Measurements from ENCODE around the gene ST8SIA1.

Gene ST8SIA1

DNA sequence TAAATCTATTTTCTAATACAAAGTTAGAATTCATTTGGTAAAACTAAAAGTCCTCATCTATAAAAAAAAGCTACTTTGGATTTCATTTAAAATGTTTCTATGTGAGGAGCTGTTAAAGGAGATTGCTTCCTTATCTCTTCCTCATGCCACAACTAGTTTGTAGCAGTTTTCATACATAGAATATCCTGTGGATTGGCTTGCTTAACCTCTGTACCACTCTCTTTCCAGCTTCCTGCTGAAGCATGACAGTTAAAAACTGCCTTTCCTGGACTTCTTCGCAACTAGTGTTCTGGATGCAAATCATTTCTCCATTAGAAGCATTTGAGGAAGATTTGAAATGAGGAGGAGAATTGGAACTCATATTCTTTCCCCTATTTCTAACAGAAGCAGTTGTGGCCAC is 49.6 kb downstream of the ST8SIA1 start:
- no peak for DNase-seq (ENCODE audit: low read depth in 1 of 2, low spot score in 1 of 2)
- TF ChIP-seq POLR2AphosphoS5 (IDR thresholded peaks at IDR 0.05; ENCODE audit: low read depth) = no peak
- TF ChIP-seq GABPA (IDR thresholded peaks at IDR 0.05; ENCODE audit: low read depth) = no peak
- no peak for TF ChIP-seq REST (IDR thresholded peaks at IDR 0.05; ENCODE audit: insufficient replicate concordance, low read depth)
- TF ChIP-seq, protein P1, sequence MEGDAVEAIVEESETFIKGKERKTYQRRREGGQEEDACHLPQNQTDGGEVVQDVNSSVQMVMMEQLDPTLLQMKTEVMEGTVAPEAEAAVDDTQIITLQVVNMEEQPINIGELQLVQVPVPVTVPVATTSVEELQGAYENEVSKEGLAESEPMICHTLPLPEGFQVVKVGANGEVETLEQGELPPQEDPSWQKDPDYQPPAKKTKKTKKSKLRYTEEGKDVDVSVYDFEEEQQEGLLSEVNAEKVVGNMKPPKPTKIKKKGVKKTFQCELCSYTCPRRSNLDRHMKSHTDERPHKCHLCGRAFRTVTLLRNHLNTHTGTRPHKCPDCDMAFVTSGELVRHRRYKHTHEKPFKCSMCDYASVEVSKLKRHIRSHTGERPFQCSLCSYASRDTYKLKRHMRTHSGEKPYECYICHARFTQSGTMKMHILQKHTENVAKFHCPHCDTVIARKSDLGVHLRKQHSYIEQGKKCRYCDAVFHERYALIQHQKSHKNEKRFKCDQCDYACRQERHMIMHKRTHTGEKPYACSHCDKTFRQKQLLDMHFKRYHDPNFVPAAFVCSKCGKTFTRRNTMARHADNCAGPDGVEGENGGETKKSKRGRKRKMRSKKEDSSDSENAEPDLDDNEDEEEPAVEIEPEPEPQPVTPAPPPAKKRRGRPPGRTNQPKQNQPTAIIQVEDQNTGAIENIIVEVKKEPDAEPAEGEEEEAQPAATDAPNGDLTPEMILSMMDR (IDR thresholded peaks at IDR 0.05; ENCODE audit: insufficient read depth, low read length) = no peak
- no peak for TF ChIP-seq SPI1 (IDR thresholded peaks at IDR 0.05; ENCODE audit: borderline replicate concordance, low read depth)
- Histone ChIP-seq H3K27me3 (ENCODE audit: insufficient read depth, poor library complexity, severe bottlenecking) (no peaks in the 10 kb centered on the region), H3K27ac (replicated peaks) (no peak overlapping the region), H3K4me3 (replicated peaks; ENCODE audit: insufficient read depth, low read length) (no peak overlapping the region)

DNA sequence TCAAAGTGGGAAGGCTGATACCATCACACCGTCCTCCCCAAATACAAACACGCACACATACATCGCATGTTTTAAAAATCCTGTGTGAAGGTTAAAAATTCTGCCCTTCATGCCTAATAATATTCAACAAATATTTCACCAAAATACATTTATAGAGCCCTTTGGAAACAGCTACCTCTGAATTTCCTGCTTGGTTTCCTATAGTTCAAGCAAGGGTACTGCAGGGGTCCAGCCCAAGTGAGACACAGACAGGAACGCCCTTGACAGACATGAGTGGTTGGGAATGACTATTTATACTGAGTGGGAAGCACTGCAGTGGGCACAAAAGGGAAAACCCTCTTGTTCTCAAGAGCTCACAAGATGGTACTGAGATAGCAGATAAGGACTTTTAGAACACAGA is 51.0 kb downstream of the ST8SIA1 start:
- DNase-seq (ENCODE audit: low read depth in 1 of 2, low spot score in 1 of 2) = no peak
- TF ChIP-seq POLR2AphosphoS5 (IDR thresholded peaks at IDR 0.05; ENCODE audit: low read depth) (no peak), GABPA (IDR thresholded peaks at IDR 0.05; ENCODE audit: low read depth) (no peak), SPI1 (IDR thresholded peaks at IDR 0.05; ENCODE audit: borderline replicate concordance, low read depth) (no peak), REST (IDR thresholded peaks at IDR 0.05; ENCODE audit: insufficient replicate concordance, low read depth) (no peak)
- TF ChIP-seq, protein P1 (IDR thresholded peaks at IDR 0.05; ENCODE audit: insufficient read depth, low read length) = no peak
- Histone ChIP-seq H3K27me3 (ENCODE audit: insufficient read depth, poor library complexity, severe bottlenecking) (no peaks in the 10 kb centered on the region), H3K4me3 (replicated peaks; ENCODE audit: insufficient read depth, low read length) (no peak overlapping the region), H3K27ac (replicated peaks) (no peak overlapping the region)

DNA sequence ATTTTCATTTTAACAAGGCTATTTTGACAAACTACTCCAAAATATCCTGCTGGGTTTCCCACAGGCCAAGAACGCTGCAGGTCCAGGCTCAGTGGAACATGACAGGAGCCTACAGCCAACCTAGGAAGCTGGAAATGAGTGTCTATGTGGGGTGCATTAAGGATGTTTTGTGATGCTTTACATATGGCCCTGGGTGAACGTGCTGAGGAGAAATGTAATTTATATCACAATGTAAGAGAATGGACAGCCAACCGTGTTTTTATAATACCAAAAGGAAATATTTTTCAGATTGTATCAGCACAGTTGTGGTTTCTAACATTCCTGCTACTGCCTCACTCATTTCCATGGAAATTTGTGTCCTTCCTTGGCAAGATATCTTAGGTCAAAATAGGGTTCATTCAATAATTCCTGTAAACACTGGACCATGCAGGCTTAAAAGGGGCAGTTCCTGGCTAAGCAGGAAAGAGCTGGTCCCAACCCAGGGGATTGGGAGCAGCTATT is 51.5 kb downstream of the ST8SIA1 start:
- no peaks in the 10 kb centered on the region for H3K27me3 ChIP-seq (ENCODE audit: insufficient read depth, poor library complexity, severe bottlenecking)
- no peak overlapping the region for H3K27ac ChIP-seq (replicated peaks)
- no peak overlapping the region for H3K4me3 ChIP-seq (replicated peaks; ENCODE audit: insufficient read depth, low read length)
- no peak for TF ChIP-seq SPI1 (IDR thresholded peaks at IDR 0.05; ENCODE audit: borderline replicate concordance, low read depth)
- TF ChIP-seq GABPA (IDR thresholded peaks at IDR 0.05; ENCODE audit: low read depth) = no peak
- TF ChIP-seq POLR2AphosphoS5 (IDR thresholded peaks at IDR 0.05; ENCODE audit: low read depth) = no peak
- no peak for TF ChIP-seq REST (IDR thresholded peaks at IDR 0.05; ENCODE audit: insufficient replicate concordance, low read depth)
- TF ChIP-seq, protein P1 (IDR thresholded peaks at IDR 0.05; ENCODE audit: insufficient read depth, low read length) = no peak
- no peak for DNase-seq (ENCODE audit: low read depth in 1 of 2, low spot score in 1 of 2)

Measured in HL-60 (cell line).